GM08714 (cell line): ENCODE data around the gene PHYHIPL.

Experiments used
- H3K4me3 ChIP-seq: fragments of 200-500 bp; sonication (Bioruptor generic); 2 replicates; pipeline ENCODE4 v1.5.1; 2014; ENCODE audit warnings: mild to moderate bottlenecking, low read length, inconsistent platforms
- ZNF274 ChIP-seq: IDR thresholded peaks from 2 replicates; pipeline ENCODE4 v1.6.1; 2012; ENCODE audit warnings: mild to moderate bottlenecking, low read depth, low read length

Gene PHYHIPL

GRCh38 chr10:59258890-59259289 lies 82.4 kb downstream of the PHYHIPL start:
- TF ChIP-seq ZNF274 = no peak
- H3K4me3 ChIP-seq = no peak overlapping the region

GRCh38 chr10:59265141-59265540 lies 88.7 kb downstream of the PHYHIPL start:
- no peak for TF ChIP-seq ZNF274
- H3K4me3 ChIP-seq = no peak overlapping the region

GRCh38 chr10:59266321-59266720 lies 89.9 kb downstream of the PHYHIPL start:
- TF ChIP-seq ZNF274 = no peak
- H3K4me3 ChIP-seq = no peak overlapping the region

GRCh38 chr10:59268460-59268859 lies 92.0 kb downstream of the PHYHIPL start:
- TF ChIP-seq ZNF274 = no peak
- no peak overlapping the region for H3K4me3 ChIP-seq

- no peak overlapping the region for H3K4me3 ChIP-seq
- TF ChIP-seq ZNF274 = no peak
These were observed 93.2 kb downstream of the PHYHIPL start for GRCh38 chr10:59269651-59270050.

- TF ChIP-seq ZNF274 = no peak
- H3K4me3 ChIP-seq = no peak overlapping the region
These were observed 94.0 kb downstream of the PHYHIPL start for GRCh38 chr10:59270492-59270891.

- no peak for TF ChIP-seq ZNF274
- no peak overlapping the region for H3K4me3 ChIP-seq
These were observed 94.7 kb downstream of the PHYHIPL start for GRCh38 chr10:59271160-59271559.

- TF ChIP-seq ZNF274 = no peak
- no peak overlapping the region for H3K4me3 ChIP-seq
These were observed 95.6 kb downstream of the PHYHIPL start for GRCh38 chr10:59272061-59272460.

GRCh38 chr10:59273445-59273844 lies 97.0 kb downstream of the PHYHIPL start:
- no peak for TF ChIP-seq ZNF274
- no peak overlapping the region for H3K4me3 ChIP-seq

- TF ChIP-seq ZNF274 = no peak
- no peak overlapping the region for H3K4me3 ChIP-seq
These were observed 99.7 kb downstream of the PHYHIPL start for GRCh38 chr10:59276133-59276532.

GRCh38 chr10:59276919-59277318 lies 100.5 kb downstream of the PHYHIPL start:
- TF ChIP-seq ZNF274 = no peak
- no peak overlapping the region for H3K4me3 ChIP-seq

GRCh38 chr10:59279476-59279875 lies 103.0 kb downstream of the PHYHIPL start:
- no peak for TF ChIP-seq ZNF274
- H3K4me3 ChIP-seq = no peak overlapping the region

GRCh38 chr10:59279991-59280505 lies 103.6 kb downstream of the PHYHIPL start:
- TF ChIP-seq ZNF274 = no peak
- H3K4me3 ChIP-seq = no peak overlapping the region

GRCh38 chr10:59281861-59282260 lies 105.4 kb downstream of the PHYHIPL start:
- H3K4me3 ChIP-seq = no peak overlapping the region
- TF ChIP-seq ZNF274 = no peak

- no peak overlapping the region for H3K4me3 ChIP-seq
- TF ChIP-seq ZNF274 = no peak
These were observed 107.1 kb downstream of the PHYHIPL start for GRCh38 chr10:59283456-59284091.

GRCh38 chr10:59284118-59284975 lies 107.9 kb downstream of the PHYHIPL start:
- no peak overlapping the region for H3K4me3 ChIP-seq
- no peak for TF ChIP-seq ZNF274
